GM21529 (cell line): ENCODE measurements around the gene PDE6B.

Source experiments
- ATAC-seq: cut with Tn5 transposase; IDR thresholded peaks from one replicate; pipeline ENCODE4 v1.9.1; 2021; ENCODE audit not compliant: unreplicated experiment

Gene PDE6B

GRCh38 chr4:600850-601515, 24.4 kb upstream of the PDE6B start:
- ATAC-seq: no peak

DNA sequence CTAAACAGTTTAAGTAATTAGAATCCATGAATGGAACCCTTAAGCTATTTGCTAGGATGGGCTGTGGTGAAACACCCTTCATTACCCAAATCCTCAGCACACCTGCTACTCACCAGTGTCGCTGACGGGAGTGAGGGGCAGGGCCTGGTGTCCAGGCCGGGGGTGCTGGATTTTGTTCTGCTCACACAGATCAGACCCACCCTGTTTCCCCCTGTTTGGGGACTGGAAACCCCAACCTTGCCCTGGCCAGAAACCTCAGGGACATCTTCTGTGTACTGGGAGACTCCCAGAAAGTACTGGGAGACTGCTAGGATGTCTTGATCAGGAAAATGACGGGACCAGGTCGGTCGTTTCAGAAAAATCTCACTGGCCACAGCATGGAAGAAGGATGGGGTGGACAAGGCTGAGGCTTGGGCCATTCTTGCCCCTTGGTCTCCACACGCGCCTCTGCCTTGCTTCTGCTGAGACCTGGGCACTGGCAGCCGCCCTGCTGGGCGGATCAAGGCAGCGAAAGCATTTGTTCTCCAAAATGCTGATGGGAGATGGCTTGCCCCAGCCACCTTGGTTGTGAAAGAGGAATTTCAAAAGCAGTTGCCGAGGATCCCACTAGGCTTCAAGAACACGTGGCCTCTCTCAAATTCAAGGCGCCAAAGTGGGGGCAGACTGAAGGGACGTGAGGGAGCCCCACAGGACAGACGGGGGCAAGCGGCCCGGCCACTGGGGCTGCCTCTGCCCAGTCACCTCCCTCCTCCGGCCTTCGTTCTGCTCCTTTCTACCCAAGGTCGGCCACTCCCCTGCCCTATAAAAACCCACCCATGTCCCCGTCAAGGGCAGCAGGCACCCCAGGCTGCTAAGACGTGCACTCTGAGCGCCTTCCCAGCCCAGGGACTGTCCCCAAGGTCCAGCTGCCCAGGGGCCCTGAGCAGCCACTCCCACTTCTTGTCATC, 23.5 kb upstream of the PDE6B start:
- no peak for ATAC-seq

GRCh38 chr4:602559-602942, 22.8 kb upstream of the PDE6B start:
- no peak for ATAC-seq

DNA sequence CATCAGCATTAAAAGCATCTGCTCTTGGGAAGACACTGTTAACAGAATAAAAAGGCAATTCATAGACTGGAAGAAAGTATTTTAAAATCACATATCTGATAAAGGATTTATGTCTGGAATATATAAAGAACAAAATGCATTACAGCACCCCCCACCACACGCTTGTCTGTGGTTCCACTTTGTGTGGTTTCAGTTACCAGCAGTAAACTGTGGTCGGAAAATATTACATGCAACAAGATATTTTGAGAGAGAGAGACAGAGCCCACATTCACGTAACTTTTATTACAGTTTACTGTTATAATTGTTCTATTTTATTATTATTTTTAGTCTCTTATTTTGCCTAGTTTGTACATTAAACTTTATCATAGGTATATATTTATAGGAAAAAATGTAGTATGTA, 21.2 kb upstream of the PDE6B start:
- ATAC-seq: no peak

- ATAC-seq: no peak
Measured at GRCh38 chr4:605702-606425, 19.5 kb upstream of the PDE6B start.

GRCh38 chr4:608236-608635, 17.1 kb upstream of the PDE6B start:
- ATAC-seq: no peak

- no peak for ATAC-seq
Measured at GRCh38 chr4:609400-610050, 15.8 kb upstream of the PDE6B start.

DNA sequence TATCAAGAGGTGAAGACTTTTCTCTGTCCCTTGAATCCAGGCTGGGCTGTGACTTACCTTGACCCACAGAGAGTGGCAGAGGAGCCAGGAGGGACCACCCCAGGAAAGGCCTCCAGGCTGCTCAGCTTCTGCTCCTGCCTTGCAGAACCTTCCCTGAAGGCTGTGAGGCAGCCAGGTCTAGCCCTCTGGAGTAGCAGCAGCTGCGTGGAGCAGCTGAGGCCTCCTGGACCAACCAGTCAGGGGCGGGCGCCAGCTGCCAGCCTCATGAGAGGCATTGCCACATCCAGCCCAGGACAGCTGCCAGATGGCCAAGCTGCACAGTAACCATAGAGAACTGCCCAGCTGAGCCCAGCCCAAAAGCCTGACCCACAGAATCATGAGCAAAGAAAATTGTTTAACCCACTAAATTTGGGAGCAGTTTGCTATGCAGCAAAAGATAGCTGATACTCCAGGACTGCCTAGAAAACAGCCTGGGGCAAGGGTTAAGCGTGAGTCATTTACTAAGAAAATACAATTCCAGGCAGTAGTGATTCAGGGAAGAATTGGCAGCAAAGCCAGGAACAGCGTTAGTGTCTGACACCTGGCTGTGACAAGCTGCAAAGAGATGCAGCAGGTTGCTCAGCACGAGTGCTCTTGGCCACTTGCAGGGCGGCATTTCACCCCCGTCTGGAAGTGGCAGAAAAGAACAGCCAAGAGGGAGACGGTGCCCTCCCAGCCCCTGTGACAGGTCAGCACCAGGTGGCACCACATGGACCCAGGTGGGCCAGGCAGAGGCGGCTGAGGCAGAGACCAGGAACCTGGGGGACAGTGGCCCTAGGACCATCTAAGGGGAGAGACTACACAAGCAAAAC, 14.7 kb upstream of the PDE6B start:
- ATAC-seq: no peak

DNA sequence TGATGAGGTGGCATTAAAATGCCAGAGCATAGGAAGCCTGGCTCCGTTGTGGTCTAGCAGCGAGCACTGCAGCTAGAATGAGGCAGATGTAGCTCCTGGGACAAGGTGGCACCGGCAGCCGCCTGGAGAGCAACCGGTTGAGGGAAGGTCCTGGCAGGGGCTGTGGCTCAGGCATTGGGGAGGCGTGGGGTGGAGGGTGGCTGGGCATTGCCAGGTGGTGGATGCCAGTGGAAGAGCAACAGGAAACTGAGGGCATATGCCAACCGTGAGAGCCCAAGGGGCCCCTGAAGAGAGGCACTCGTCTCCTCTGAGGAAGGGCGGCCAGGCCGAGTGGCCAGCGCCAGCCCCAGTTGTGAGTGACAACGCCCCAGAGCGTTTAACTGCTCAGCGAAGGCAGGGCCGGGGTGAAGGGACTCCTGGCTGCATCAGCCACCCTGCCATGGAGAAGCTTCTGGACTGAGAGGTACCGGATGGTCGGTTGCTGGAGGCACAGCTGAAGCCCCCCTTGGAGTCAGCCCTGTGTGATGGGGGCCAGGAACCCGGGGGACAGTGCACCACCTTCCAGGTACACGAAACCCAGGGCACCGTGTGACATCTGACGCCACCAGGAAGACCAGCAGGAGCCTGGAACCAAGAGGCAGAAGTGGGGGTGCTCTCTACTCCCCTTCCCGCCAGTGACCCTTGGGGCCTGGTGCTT, 13.2 kb upstream of the PDE6B start:
- ATAC-seq: no peak

GRCh38 chr4:612749-613125, 12.6 kb upstream of the PDE6B start:
- ATAC-seq: no peak

DNA sequence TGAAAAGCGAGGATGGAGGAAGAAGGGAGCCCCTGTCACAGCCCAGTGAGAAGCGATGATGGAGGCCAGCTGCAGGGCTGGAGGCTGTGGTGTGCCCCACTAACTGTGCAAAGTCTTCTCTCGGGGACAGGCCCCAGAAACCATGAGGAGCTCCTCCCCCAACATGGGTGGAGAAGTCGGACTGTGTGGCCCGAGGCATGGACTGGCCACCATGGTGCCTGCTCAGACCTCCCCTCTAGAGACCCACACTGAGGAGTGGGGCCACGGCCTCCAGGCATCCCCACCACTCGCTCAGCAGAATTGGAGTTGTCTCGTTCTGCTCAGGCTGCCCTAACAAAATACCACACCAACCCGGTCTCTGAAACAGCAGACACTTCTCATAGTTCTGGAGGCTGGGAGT, 12.2 kb upstream of the PDE6B start:
- ATAC-seq: no peak

DNA sequence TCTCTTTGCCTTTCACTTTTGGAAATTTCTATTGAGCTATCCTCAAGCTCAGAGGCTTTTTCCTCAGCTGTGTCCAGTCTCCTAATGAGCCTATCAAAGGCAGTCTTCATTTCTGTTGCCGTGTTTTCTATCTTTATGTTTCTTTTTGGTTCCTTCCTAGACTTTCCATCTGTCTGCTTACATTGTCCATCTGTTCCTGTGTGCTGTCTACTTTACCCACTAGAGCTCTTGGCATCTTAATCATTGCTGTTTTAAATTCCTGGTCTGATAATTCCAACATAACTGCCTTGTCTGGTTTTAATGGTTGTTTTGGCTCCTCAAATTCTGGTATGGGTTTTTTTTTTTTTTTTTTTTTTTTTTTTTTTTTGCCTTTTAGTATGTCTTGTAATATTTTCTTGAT, 9.3 kb upstream of the PDE6B start:
- no peak for ATAC-seq

DNA sequence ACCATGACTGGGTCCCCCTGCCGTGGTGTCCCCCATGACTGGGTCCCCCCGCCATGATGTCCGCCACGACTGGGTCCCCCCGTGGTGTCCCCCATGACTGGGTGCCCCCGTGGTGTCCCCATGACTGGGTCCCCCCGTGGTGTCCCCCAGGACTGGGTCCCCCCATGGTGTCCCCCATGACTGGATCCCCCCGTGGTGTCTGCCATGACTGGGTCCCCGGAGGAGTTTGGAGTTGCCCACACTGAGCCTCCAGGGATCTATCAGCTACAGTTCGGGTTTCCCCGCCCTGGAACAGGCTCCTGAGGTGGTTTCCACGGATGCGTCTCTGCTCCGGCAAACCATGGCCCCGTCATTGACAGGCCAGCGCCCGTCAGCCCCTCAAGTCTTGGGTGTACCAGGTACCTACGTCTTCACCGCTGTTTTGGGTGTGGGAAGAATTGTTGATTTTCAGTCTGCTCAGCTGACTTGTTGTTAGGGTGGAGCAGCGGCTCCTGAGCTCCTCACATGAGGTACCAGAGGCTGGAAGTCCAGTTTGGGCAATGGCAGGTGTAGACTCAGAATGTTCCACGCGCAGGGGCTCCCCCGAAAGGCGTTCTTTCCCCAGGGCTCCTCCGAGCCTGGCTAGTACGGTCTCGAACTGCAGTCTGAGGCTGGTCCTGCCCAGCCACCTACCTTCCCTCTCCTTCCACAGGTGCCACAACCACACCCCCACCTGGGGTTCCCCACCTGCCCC, 8.3 kb upstream of the PDE6B start:
- ATAC-seq: no peak

DNA sequence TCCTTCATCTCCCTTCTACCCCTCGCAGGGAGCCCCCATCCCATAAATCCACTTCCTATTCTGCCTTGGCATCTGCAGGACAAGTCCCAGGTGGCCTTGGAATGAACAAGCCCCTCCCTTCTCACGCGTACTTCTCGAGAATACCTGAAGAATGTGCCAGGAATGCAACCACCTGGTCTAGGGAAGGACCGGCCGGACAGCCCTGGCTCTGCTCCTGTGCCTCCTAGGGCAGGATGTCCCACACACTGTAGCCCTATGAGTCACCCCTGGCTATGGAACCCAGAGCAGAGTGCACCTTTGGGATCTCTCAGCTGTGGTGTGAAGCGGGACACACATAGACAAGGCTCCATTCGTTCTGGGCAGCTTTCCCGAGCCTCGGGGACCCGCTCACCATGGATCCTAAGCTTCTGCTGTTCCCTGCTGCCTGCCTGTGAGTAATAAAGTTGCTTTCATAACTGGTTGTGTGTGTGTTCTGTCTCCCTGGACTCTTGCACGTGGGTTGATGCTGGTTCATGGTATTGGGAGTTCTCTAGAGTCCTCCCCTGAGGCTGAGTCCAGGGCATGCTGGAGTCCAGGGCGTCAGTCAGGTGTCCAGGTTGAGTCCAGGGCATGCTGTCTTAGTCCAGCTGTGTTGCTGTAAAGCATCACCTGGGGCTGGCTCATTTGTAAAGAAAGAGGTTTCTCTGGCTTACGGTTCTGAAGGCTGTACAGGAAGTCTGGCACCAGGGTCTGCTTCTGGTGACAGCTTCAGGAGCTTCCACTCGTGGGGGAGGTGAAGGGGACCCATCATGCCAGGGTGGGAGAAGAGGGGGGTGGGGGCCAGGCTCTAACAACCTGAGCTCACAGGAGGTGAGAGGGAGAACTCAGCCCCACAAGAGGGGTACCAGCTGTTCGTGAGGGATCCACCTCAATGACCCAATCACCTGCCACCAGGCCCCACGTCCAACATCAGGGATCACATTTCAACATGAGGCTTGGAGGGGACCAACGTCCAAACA, 7.4 kb upstream of the PDE6B start:
- no peak for ATAC-seq

GRCh38 chr4:620201-620600, 5.2 kb upstream of the PDE6B start:
- ATAC-seq: no peak

GRCh38 chr4:620851-621261, 4.5 kb upstream of the PDE6B start:
- ATAC-seq: no peak

DNA sequence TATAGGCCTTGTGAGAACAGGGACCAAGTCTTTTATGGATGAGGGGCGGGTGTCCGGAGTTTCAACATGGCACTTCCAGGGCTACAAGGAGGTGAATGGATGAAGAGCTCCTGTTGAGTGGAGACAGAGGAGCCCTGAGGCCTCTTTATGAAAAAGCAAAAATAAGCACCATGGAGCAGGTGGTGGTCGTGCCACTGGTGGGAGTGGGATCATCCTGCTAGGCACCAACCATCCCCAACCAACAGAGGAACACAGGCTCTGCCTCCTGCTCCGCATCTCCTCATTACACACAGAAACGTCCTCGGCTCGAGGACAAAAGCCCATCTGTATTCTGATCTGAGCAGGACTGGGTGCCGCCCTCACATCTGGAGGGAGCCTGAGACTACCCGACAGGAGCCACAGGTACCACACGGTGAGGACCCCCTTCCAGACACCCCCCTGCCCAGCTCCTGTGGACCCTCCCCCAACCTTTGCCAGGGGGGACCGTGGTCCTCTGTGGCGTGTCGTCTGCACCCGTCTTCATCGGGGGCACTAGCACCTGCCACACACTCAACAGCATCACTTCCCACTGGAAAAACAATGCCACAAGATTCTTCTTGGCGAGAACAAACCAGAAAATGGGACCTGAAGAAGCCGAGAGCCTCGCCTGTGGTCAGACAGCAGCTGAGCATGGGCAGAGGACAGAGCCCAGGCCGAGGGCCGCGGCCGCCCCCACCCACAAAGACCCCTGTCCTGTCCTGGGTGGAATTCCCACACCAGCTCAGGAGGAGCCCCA, 3.9 kb upstream of the PDE6B start:
- no peak for ATAC-seq
